ENCODE data around the gene FALEC.

DNA sequence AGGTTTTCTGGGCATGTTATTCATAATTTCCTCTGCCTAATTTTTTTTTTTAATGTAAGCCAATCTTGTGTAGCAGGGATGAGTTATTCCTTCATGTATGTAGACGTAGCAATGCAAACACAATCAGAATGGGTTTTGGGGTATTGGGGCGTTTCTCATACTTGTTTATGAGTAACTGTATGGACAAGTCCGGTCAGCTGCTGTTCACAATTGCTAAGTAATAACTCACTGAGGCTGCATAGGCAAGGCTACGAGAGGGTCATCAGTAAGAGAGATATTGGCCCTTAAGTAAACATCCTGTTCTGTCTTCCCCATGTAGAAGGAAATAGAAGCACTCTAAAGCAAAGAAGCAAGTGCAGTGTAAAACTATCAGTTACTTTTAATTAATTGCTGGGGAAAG is 37.8 kb upstream of the FALEC start:
- TF ChIP-seq CTCF (IDR thresholded peaks at IDR 0.05) (no peak), POLR2A (IDR thresholded peaks at IDR 0.05) (no peak), POLR2AphosphoS5 (IDR thresholded peaks at IDR 0.05) (no peak)
